ENCODE measurements around the gene MICOS13. TPM values are rescaled to one million over a fixed set of nuclear protein-coding genes. Genes with fewer than 3 reads are reported as not detected.

The MICOS13 gene
- polyA plus RNA-seq, 1 donor from 2014 or later, result 46.0 TPM

DNA sequence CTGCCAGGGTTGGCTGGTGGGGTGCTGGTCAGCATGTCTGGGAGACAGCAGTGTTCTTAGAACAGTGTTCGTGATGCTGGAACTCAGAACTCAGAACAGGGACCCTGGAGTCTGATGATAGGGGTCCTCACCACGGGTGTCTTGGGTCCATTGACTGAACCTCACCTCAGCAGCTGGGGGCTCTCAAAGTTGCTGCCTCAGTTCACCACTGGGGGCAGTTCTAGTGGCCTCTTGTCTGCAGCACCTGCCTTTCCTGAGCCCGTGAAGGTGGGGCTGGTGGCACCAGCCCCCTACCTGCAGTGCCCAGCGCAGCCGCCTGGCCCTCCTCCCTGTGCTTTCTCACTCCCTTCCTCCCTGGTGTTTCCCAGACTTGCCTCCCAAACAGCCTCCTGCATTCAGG lies 29.0 kb downstream of the MICOS13 start:
- TF ChIP-seq EP300 (conservative IDR thresholded peaks at IDR 0.05; ENCODE audit: poor library complexity, severe bottlenecking), result no peak
- no peak for TF ChIP-seq SMC3 (conservative IDR thresholded peaks at IDR 0.05; ENCODE audit: poor library complexity)
- TF ChIP-seq, protein P1, sequence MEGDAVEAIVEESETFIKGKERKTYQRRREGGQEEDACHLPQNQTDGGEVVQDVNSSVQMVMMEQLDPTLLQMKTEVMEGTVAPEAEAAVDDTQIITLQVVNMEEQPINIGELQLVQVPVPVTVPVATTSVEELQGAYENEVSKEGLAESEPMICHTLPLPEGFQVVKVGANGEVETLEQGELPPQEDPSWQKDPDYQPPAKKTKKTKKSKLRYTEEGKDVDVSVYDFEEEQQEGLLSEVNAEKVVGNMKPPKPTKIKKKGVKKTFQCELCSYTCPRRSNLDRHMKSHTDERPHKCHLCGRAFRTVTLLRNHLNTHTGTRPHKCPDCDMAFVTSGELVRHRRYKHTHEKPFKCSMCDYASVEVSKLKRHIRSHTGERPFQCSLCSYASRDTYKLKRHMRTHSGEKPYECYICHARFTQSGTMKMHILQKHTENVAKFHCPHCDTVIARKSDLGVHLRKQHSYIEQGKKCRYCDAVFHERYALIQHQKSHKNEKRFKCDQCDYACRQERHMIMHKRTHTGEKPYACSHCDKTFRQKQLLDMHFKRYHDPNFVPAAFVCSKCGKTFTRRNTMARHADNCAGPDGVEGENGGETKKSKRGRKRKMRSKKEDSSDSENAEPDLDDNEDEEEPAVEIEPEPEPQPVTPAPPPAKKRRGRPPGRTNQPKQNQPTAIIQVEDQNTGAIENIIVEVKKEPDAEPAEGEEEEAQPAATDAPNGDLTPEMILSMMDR (IDR thresholded peaks at IDR 0.05; ENCODE audit: poor library complexity, severe bottlenecking), result no peak
- TF ChIP-seq EZH2 (IDR thresholded peaks at IDR 0.05; ENCODE audit: borderline replicate concordance, insufficient read depth, low read length, poor library complexity, severe bottlenecking), result no peak
- no peak for TF ChIP-seq RAD21 (conservative IDR thresholded peaks at IDR 0.05)
- TF ChIP-seq, protein P2, sequence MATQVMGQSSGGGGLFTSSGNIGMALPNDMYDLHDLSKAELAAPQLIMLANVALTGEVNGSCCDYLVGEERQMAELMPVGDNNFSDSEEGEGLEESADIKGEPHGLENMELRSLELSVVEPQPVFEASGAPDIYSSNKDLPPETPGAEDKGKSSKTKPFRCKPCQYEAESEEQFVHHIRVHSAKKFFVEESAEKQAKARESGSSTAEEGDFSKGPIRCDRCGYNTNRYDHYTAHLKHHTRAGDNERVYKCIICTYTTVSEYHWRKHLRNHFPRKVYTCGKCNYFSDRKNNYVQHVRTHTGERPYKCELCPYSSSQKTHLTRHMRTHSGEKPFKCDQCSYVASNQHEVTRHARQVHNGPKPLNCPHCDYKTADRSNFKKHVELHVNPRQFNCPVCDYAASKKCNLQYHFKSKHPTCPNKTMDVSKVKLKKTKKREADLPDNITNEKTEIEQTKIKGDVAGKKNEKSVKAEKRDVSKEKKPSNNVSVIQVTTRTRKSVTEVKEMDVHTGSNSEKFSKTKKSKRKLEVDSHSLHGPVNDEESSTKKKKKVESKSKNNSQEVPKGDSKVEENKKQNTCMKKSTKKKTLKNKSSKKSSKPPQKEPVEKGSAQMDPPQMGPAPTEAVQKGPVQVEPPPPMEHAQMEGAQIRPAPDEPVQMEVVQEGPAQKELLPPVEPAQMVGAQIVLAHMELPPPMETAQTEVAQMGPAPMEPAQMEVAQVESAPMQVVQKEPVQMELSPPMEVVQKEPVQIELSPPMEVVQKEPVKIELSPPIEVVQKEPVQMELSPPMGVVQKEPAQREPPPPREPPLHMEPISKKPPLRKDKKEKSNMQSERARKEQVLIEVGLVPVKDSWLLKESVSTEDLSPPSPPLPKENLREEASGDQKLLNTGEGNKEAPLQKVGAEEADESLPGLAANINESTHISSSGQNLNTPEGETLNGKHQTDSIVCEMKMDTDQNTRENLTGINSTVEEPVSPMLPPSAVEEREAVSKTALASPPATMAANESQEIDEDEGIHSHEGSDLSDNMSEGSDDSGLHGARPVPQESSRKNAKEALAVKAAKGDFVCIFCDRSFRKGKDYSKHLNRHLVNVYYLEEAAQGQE (IDR thresholded peaks at IDR 0.05; ENCODE audit: borderline replicate concordance), result no peak
- no peak for TF ChIP-seq POLR2AphosphoS5 (IDR thresholded peaks at IDR 0.05)
- TF ChIP-seq TAF1 (IDR thresholded peaks at IDR 0.05; ENCODE audit: low read depth), result no peak
- TF ChIP-seq MXI1 (conservative IDR thresholded peaks at IDR 0.05; ENCODE audit: poor library complexity, severe bottlenecking), result no peak
- Histone ChIP-seq H3K27ac (ENCODE audit: low read length) (no peak overlapping the region), H3K79me2 (replicated peaks; ENCODE audit: insufficient read depth, low read length) (peaks cover 7% of the 10 kb centered on the region), H2AFZ (ENCODE audit: low read depth, low read length) (no peak overlapping the region), H3K9me3 (ENCODE audit: low read length) (no peaks in the 10 kb centered on the region), H3K9me2 (ENCODE audit: insufficient read depth, low read length) (no peaks in the 10 kb centered on the region), H4K20me1 (ENCODE audit: insufficient read depth) (no peaks in the 10 kb centered on the region), H3K4me2 (ENCODE audit: low read length) (no peak overlapping the region), H3K9ac (ENCODE audit: low read length) (no peak overlapping the region), H3K36me3 (ENCODE audit: insufficient read depth, low read length) (peaks cover 1% of the 10 kb centered on the region), H3K27me3 (ENCODE audit: insufficient read depth, low read depth, low read length) (no peaks in the 10 kb centered on the region), H3F3A (ENCODE audit: insufficient read depth, low read length, poor library complexity, severe bottlenecking) (no peaks in the 10 kb centered on the region), H3K4me3 (ENCODE audit: low read length) (no peak overlapping the region)

DNA sequence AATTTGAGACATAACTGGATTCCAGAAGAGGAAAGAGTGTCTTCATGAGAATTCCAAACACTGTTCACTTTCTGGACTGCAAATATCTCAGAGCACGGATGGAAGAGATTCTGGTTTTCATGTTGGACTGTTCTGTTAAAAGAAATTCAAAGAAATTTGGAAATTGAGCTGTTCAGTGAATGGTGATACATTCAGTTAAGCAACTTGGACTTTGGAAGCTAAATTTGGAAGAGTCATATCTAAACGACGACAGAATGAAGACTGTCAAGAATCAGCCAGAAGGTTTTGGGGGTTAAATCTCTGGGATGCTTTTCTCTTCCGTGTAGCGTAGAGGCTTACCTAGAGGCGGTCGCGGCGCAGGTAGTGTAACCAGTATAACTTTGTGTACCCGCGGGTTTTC lies 31.9 kb downstream of the MICOS13 start:
- Histone ChIP-seq H3K9me3 (ENCODE audit: low read length) (no peaks in the 10 kb centered on the region), H2AFZ (ENCODE audit: low read depth, low read length) (no peak overlapping the region), H3K9me2 (ENCODE audit: insufficient read depth, low read length) (no peaks in the 10 kb centered on the region), H3K27ac (ENCODE audit: low read length) (no peak overlapping the region), H3K9ac (ENCODE audit: low read length) (no peak overlapping the region), H3K4me3 (ENCODE audit: low read length) (no peak overlapping the region), H3F3A (ENCODE audit: insufficient read depth, low read length, poor library complexity, severe bottlenecking) (no peaks in the 10 kb centered on the region), H3K27me3 (ENCODE audit: insufficient read depth, low read depth, low read length) (no peaks in the 10 kb centered on the region), H3K4me2 (ENCODE audit: low read length) (no peak overlapping the region), H3K36me3 (ENCODE audit: insufficient read depth, low read length) (peaks cover 5% of the 10 kb centered on the region), H4K20me1 (ENCODE audit: insufficient read depth) (peaks cover 12% of the 10 kb centered on the region), H3K79me2 (replicated peaks; ENCODE audit: insufficient read depth, low read length) (peaks cover 31% of the 10 kb centered on the region)
- TF ChIP-seq, protein P1 (IDR thresholded peaks at IDR 0.05; ENCODE audit: poor library complexity, severe bottlenecking), result no peak
- TF ChIP-seq EP300 (conservative IDR thresholded peaks at IDR 0.05; ENCODE audit: poor library complexity, severe bottlenecking) (no peak), RAD21 (conservative IDR thresholded peaks at IDR 0.05) (no peak), MXI1 (conservative IDR thresholded peaks at IDR 0.05; ENCODE audit: poor library complexity, severe bottlenecking) (no peak), SMC3 (conservative IDR thresholded peaks at IDR 0.05; ENCODE audit: poor library complexity) (no peak), POLR2AphosphoS5 (IDR thresholded peaks at IDR 0.05) (no peak), EZH2 (IDR thresholded peaks at IDR 0.05; ENCODE audit: borderline replicate concordance, insufficient read depth, low read length, poor library complexity, severe bottlenecking) (no peak), TAF1 (IDR thresholded peaks at IDR 0.05; ENCODE audit: low read depth) (no peak)
- TF ChIP-seq, protein P2 (IDR thresholded peaks at IDR 0.05; ENCODE audit: borderline replicate concordance), result no peak
